Liver (tissue), 3 donors: ENCODE results near the gene DZIP1L.

Experiments used
- RAD21 ChIP-seq, 2 donors: IDR thresholded peaks; 2 replicates each; pipeline ENCODE4 v1.6.1; 2016; ENCODE audit warnings: antibody characterized with exemption in 2 of 2, mild to moderate bottlenecking in 2 of 2
- RXRA ChIP-seq, 2 donors: IDR thresholded peaks; 2 replicates each; pipeline ENCODE4 v1.6.1; 2017 to 2018; ENCODE audit warnings: antibody characterized with exemption in 2 of 2, mild to moderate bottlenecking in 1 of 2
- TF ChIP-seq, protein P1 (sequence below): fragments of 150-350 bp; IDR thresholded peaks from 2 replicates; pipeline ENCODE4 v1.5.1; 2017; ENCODE audit warnings: improper control_type of control experiment, low read depth, low read length; ENCODE audit not compliant: missing input control
- donor health status: healthy.
- donor health status: healthy.

DNA sequence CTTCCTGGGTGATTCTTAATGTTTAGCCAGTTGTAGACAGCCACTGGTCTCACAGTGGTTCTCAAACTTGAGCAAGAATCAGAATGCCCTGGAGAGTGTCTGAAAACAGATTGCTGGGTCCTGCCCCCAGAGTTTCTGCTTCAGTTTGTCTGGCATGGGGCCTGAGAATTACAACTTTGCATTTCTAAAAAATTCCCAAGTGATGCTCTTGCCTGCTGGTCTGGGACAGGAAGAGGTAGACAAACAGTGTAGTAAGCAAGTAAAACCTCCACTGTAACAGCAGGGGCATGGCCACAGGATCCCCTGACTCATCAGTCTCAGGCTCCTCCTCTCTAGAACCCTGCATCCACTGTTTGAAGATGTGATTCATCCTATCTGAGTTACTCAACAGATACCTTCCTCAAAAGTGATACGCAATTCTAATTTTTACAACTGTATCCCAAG lies 36.5 kb downstream of the DZIP1L start:
- TF ChIP-seq RAD21 (IDR thresholded peaks at IDR 0.05) = no peak
- TF ChIP-seq, protein P1, sequence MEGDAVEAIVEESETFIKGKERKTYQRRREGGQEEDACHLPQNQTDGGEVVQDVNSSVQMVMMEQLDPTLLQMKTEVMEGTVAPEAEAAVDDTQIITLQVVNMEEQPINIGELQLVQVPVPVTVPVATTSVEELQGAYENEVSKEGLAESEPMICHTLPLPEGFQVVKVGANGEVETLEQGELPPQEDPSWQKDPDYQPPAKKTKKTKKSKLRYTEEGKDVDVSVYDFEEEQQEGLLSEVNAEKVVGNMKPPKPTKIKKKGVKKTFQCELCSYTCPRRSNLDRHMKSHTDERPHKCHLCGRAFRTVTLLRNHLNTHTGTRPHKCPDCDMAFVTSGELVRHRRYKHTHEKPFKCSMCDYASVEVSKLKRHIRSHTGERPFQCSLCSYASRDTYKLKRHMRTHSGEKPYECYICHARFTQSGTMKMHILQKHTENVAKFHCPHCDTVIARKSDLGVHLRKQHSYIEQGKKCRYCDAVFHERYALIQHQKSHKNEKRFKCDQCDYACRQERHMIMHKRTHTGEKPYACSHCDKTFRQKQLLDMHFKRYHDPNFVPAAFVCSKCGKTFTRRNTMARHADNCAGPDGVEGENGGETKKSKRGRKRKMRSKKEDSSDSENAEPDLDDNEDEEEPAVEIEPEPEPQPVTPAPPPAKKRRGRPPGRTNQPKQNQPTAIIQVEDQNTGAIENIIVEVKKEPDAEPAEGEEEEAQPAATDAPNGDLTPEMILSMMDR = no peak
- TF ChIP-seq RXRA (IDR thresholded peaks at IDR 0.05) = no peak
